ENCODE data around the gene FBXL22. TPM values are rescaled to one million over a fixed set of nuclear protein-coding genes. Genes with fewer than 3 reads are reported as not detected.

FBXL22 gene
- total RNA-seq, 1 donor from 2014 or later: 0.63 TPM

- H3K27ac Mint-ChIP-seq: no peak overlapping the region
- no peak for DNase-seq (ENCODE audit: low spot score in 2 of 2, unreplicated experiment in 2 of 2)
- H3K36me3 Mint-ChIP-seq: peaks cover 36% of the 10 kb centered on the region
- H3K4me3 Mint-ChIP-seq: no peak overlapping the region
- no peak for TF ChIP-seq CTCF (IDR thresholded peaks at IDR 0.05; ENCODE audit: unreplicated experiment)
- H3K9me3 Mint-ChIP-seq: peaks cover 17% of the 10 kb centered on the region
- H3K27me3 Mint-ChIP-seq (ENCODE audit: low read depth): no peaks in the 10 kb centered on the region
- H3K4me1 Mint-ChIP-seq: no peaks in the 10 kb centered on the region
Measured at GRCh38 chr15:63582179-63582578, 15.0 kb upstream of the FBXL22 start.

GRCh38 chr15:63582718-63583426 is 14.3 kb upstream of the FBXL22 start:
- Mint-ChIP-seq H3K4me1 (no peaks in the 10 kb centered on the region), H3K36me3 (peaks cover 36% of the 10 kb centered on the region), H3K4me3 (no peak overlapping the region), H3K27ac (peak overlapping the region; percentile 15), H3K27me3 (ENCODE audit: low read depth) (no peaks in the 10 kb centered on the region), H3K9me3 (peaks cover 17% of the 10 kb centered on the region)
- DNase-seq (ENCODE audit: low spot score in 2 of 2, unreplicated experiment in 2 of 2): no peak
- TF ChIP-seq CTCF (IDR thresholded peaks at IDR 0.05; ENCODE audit: unreplicated experiment): no peak

- no peak for DNase-seq (ENCODE audit: low spot score in 2 of 2, unreplicated experiment in 2 of 2)
Measured at GRCh38 chr15:63586790-63587189, 10.4 kb upstream of the FBXL22 start.

GRCh38 chr15:63587527-63587926 is 9.7 kb upstream of the FBXL22 start:
- no peak for TF ChIP-seq CTCF (IDR thresholded peaks at IDR 0.05; ENCODE audit: unreplicated experiment)
- Mint-ChIP-seq H3K27me3 (ENCODE audit: low read depth) (no peaks in the 10 kb centered on the region), H3K27ac (no peak overlapping the region), H3K36me3 (peaks cover 65% of the 10 kb centered on the region), H3K9me3 (peaks cover 17% of the 10 kb centered on the region), H3K4me3 (no peak overlapping the region), H3K4me1 (no peaks in the 10 kb centered on the region)
- no peak for DNase-seq (ENCODE audit: low spot score in 2 of 2, unreplicated experiment in 2 of 2)

More at GRCh38 chr15:63586790-63587189, 10.4 kb upstream of the FBXL22 start:
- H3K27ac Mint-ChIP-seq: no peak overlapping the region
- no peak overlapping the region for H3K4me3 Mint-ChIP-seq
- no peak for TF ChIP-seq CTCF (IDR thresholded peaks at IDR 0.05; ENCODE audit: unreplicated experiment)
- no peaks in the 10 kb centered on the region for H3K27me3 Mint-ChIP-seq (ENCODE audit: low read depth)
- peaks cover 67% of the 10 kb centered on the region for H3K36me3 Mint-ChIP-seq
- no peaks in the 10 kb centered on the region for H3K4me1 Mint-ChIP-seq
- H3K9me3 Mint-ChIP-seq: peaks cover 17% of the 10 kb centered on the region

- TF ChIP-seq CTCF (IDR thresholded peaks at IDR 0.05; ENCODE audit: unreplicated experiment): no peak
- no peak overlapping the region for H3K27ac Mint-ChIP-seq
- no peak overlapping the region for H3K4me3 Mint-ChIP-seq
- no peaks in the 10 kb centered on the region for H3K4me1 Mint-ChIP-seq
- H3K9me3 Mint-ChIP-seq: peaks cover 13% of the 10 kb centered on the region
- DNase-seq (ENCODE audit: low spot score in 2 of 2, unreplicated experiment in 2 of 2): no peak
- H3K27me3 Mint-ChIP-seq (ENCODE audit: low read depth): no peaks in the 10 kb centered on the region
- peaks cover 60% of the 10 kb centered on the region for H3K36me3 Mint-ChIP-seq
Measured at GRCh38 chr15:63588826-63589225, 8.4 kb upstream of the FBXL22 start.

All from mesothelial cell of epicardium (in vitro differentiated cells).